NCI-H1694 (cell line): ENCODE data around the gene TUBGCP4.

ENCODE experiments used
- DNase-seq: peaks from one replicate; lab custom pipeline; 2025; lab: John Stamatoyannopoulos, UW

Gene TUBGCP4

DNA sequence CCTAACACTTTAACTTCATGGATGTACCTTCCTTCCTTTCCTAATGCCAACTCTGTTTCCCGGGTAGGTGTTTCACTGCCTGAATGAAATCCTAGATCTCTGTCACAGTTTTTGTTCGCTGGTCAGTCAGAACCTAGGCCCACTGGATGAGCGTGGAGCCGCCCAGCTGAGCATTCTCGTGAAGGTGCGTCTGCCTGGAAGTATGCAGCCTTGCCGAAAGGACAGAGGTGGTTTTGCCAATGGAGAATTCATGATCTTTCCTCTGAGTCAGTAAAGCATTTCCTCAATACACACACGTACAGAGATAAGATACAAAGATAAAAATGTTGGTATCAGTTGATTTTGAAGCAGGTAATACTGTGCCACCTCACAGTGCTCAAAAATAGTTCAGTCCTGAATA is 32.7 kb downstream of the TUBGCP4 start:
- DNase-seq, result no peak

DNA sequence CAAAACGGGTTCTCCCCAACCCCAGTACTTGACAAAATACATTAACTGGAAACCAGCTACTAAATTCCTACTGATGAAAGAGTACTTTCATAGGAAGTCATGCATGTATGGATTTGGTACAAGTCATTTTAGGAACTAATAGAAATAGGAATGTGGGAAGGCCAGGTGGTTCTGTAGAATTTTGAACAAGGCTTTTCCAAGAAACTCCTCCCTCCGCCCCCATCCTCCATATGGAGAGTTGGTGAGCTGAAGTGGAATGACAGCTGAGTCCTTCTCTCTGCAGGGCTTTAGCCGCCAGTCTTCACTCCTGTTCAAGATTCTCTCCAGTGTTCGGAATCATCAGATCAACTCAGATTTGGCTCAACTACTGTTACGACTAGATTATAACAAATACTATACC is 33.2 kb downstream of the TUBGCP4 start:
- DNase-seq, result no peak

DNA sequence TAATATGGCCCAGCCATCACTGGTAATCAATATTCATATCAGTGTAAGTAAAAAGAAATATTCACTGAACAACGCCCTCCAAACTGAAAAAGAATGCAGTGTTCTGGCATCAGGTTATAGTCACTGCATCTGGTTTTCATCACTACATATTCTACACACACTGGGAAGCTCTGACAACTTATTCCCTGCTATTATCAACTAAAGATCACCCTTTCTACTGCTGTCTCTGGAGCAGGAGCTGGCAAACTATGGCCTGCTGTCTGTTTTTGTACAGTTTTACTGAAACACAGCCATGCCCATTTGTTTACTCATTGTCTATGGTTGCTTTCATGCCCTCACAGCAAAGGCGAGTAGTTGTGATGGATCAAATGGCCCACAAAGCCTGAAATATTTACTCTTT is 35.3 kb downstream of the TUBGCP4 start:
- no peak for DNase-seq

DNA sequence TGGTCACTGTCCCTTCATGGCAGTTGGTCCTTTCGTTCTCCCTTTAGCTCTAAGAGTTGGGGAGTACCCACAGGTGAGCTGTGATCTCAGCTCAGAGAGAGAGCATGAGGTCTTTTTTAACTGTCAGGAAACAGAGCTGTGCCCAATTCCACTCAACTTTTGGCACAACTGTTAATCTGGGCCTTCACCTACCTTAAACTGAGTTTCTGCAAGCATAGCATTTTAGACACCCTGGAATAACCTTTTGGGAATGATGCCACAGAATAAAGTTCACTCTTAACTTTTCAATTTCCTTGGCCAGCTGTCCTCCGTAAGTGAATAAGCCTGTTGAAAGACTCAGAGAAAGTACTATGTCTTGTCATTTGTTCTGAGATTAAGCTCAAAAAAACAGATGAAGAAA is 35.9 kb downstream of the TUBGCP4 start:
- no peak for DNase-seq

DNA sequence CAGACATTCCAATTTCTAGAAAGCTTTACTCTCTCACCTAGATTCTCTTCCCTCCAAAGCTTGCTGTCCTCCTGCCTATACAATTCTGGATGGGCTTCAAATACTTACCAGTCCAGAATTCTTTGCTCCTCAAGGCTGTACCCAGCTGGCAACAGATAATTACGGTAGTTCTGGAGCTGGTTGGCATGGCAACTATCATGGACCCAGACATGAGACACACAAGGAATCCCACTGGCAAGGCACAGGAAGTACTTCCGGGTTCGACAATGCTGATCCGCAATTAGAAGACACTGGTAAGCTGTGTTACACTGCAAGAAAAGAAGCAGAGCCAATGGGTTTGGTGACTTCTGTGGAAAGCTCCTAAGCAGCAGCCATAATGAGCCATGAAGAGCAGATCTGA is 37.9 kb downstream of the TUBGCP4 start:
- no peak for DNase-seq

DNA sequence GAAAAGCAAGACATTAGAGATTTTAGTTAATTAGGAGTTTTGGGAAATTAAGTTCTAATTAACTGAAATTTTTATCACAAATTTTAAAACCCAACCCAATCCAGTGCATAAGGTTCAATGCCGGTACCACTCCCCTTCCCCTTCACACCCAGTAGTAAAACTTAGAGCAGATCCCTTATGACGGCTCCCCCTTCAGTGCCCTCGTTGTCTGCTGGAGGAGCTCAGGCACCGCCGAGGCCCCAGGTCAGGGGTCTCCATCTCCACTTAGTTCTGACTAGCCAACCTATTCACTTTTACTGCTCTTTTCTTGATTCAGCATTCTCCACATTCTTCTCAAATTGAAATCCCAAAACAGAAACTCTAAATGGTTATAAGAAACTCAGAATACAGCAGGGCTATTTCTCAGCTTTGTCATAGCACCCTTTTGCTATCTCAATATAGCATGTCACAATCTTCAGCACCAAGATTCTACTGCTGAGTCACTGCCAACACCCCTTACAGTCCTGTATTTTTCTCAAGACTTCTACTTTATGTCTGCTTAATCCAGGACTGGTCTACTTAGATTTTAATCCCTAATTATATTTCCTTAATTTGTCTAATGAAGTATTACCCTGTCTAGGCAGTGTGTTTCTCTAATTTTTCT is 39.8 kb downstream of the TUBGCP4 start:
- DNase-seq, result no peak

DNA sequence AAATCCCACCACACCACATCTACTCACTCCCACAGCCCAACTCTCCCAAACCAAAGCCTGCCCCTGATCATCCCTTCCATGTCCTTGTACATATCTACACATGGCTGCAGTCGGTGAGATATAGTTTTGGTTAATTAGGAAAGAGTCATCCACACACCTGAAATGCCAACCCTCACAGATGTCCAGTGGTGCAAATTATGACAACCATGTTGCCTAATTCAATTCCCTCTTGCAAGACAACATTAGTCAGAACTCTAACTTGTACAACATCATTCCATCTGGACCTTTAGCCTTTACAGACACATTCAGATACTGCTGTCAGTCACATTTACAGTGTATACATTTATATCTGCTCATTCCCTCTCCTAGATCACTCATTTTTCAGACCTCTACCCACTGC is 41.2 kb downstream of the TUBGCP4 start:
- no peak for DNase-seq

DNA sequence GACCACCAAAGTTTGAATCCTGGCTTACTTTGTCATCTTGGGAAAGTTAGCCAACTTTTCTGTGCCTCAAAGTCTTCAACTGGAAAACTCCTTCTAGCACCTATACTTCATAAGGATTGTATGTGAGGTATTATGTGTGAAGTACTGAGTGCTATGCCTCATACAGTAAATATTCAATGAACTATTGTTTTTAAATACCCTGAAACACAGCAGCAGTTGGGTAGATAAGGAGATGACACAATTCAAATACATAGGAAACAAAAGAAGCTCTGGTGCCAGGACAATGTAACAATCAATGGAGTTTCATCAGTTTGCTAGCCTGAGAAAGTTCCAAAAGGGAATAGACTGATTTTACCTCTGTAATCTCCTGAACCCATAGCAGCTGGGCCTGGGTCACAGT is 43.3 kb downstream of the TUBGCP4 start:
- DNase-seq, result no peak

DNA sequence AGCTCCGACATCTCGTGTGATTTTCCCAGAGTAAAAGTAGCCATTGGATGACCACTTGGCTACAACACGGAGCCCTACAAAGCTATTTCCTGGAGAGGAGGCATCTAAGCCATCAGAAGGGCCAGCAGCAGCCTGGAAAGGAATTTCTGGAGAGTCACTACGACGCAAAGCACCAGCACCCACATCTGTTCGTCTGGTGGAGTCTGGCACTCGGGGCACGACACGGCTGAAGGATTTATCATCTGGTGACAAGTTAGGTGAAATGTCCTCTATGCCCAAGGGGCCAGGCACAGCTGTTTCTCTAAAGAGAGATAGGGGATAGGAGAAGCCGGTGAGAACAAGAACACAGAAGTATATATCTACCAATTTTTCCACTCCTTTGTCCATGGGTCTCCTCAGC is 49.5 kb downstream of the TUBGCP4 start:
- no peak for DNase-seq

DNA sequence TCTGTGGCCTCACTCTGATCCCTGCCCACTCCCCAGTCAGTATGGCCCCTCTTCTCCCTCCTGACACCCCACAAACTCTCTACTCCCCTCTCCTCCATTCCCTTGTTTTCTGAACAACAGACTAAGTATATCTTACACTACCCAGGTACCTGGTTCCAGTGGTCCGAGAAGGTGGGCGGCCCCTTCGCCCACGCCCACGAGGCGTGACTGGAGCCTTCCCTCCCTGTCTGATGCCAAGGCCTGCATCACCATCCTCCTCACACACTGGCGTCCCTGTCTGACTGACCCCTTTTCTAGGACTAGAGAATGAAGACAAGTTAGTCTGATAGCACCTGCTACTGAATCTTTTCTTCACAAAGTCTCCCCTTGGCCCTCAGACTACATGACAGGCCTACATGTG is 50.0 kb downstream of the TUBGCP4 start:
- no peak for DNase-seq

DNA sequence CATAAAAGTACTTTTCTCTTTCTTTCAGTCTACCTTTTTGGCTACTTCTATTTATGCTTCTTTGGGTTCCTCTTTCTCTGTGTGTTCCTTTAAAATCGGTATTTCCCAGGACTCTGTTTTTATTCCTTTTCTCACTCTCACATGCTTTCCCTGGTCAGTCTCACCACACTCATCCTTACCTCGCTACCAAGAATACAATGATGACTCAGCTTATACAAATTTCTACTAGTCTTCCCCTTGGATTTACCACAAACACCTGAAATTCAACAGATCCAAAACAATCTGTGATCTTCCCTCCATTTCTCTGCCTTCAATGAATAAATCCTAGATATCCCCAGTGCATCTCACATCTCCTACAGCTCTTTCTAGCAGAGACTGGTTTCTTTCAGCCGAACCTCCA is 52.9 kb downstream of the TUBGCP4 start:
- no peak for DNase-seq

DNA sequence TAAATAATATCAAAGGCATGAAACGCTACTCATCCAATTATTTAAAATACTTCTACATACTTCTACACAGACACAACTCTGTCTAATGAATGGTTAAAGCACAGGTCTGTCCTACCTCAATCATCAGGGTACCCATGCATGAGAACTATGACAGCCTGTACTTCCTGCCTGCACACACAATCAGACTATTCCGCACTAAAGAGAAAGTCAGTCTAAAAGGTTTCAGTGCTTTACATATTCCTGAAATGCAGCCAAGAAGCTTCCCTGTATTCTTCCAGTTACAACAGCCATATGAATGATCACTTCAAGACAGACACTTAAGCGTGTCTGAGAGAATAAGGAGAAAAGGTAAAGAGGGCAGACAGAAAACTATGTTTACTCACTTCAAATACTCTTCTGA is 58.8 kb downstream of the TUBGCP4 start:
- DNase-seq, result no peak

DNA sequence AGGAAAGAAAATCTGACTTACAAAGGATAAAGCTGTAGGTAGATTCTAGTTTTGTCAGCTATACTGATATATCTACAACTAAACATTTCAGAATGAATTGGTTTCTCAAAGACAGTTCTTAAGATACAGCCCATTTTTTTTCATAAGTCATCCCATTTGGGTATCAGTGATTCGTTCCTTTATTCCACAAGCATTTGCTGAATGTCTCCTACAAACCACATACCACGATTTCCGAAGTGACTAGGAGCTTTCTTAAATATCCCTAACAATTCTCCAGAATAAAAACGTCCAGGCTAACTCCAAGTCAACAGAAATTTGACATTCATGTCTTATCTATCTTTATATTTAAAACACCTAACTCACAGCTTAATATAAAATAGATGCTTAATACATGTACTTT is 62.3 kb downstream of the TUBGCP4 start:
- no peak for DNase-seq

DNA sequence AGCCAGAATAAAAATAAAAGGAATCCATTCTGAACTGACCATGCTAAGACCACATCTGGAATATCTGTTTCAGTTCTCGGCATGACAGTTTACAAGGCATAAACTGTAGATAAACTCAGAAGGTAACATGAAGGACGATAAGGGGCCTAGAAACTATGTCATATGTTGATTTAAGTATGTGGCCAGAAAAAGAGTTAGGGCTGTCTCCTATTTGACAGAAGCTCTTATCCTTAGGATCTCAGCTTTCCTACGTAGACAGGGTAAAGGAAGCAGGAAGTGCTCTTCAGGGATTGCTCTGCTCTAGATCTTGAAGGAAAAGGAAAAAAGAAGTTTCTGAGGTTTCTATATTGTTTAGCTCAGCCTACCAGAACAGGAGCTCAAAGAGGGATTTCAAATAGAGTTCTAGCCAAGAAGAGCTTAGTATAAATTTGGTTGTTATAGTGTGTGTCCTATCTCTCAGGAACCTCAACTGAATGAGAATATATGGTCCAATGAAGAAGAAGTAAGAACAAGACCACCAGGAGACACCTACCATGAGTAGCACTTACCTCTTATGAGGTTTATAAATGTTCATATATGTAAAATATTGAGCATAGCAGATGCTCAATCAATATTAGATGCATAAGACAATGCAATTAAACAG is 62.9 kb downstream of the TUBGCP4 start:
- no peak for DNase-seq

DNA sequence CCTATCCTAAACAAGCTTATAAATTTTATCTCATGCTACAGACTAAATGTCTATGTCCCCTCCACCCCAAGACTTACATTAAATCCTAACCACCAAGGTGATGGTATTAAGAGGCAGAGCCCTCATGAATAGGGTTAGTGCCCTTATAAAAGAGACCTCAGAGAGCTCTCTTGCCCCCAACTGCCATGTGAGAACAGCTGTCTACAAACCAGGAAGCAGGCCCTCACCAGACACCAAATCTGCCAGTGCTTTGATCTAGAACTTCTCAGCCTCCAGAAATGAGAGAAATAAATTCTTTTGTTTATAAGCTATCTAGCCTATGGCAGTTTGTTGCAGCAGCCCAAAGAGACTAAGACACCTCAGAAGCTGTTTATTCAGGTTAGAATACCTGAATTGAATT is 63.5 kb downstream of the TUBGCP4 start:
- DNase-seq, result no peak

DNA sequence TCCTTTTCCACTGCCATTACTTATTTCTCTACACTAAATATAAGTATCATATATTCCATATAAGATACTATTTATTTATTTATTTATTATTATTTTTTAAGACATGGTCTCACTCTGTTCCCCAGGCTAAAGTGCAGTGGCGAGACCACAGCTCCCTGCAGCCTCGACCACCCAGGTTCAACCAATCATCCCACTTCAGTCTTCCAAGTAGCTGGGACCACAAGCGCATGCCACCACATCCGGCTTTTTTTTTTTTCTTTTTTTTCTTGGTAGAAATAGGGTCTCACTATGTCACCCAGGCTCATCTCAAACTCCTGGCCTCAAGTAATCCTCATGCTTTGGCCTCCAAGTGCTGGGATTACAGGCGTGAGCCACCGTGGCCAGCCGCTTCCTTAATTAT is 65.5 kb downstream of the TUBGCP4 start:
- no peak for DNase-seq

DNA sequence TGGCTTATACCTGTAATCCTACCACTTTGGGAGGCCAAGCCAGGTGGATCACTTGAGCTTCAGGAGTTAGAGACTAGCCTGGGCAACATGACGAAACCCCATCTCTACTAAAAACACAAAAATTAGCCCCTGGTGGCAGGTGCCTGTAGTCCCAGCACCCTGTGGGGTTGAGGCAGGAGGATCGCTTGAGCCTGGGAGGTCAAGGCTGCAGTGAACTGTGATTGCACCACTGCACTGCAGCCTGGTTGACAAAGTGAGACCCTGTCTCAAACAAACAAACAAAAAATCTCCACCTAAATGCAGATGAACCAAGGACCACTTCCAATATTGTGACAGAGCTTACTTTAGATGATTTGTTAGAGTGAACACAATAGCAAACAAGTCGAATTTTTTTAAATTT is 68.4 kb downstream of the TUBGCP4 start:
- no peak for DNase-seq

DNA sequence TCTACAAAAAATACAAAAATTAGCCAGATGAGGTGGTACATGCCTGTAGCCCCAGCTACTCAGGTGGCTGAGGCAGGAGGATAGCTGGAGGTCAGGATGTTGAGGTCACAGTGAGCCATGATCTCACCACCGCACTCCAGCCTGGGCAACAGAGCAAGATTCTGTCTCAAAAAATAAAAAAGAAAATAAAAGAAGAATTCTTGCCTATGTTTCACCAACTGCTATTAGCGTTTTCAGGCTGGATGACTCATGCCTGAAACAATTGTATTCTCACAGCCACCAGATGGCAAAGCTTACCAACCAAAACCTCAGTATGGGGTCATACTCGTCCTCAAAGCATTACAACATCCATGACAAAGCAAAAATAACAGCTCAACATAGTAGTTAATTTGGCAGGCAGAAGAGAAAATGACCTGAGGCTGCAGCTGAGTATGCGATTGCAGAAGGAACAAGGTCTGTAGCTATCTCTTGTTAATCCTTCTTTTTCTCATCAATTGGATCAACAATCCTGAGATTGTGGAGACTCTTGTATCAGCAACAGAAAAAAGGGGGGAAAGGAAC is 69.9 kb downstream of the TUBGCP4 start:
- DNase-seq, result peak; percentile 71

DNA sequence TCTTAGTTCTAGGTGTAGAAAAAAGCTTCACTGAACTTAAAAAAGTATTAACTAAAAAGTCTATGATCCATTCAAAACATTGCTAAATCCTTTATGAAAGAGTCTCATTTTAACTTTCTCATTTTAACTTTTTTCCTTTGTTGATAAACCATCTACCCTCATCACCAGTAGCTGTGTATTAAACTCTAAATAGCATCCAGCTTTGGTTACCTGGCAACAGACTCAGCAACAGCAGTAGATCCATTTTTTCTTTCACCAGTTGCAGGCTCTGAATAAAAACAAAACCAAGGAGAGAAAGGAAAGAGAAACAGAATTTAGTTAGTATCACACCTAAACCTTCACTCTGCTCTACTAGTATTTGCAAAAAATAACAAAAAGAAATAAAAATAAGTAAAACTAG is 70.4 kb downstream of the TUBGCP4 start:
- peak; percentile 41 for DNase-seq

DNA sequence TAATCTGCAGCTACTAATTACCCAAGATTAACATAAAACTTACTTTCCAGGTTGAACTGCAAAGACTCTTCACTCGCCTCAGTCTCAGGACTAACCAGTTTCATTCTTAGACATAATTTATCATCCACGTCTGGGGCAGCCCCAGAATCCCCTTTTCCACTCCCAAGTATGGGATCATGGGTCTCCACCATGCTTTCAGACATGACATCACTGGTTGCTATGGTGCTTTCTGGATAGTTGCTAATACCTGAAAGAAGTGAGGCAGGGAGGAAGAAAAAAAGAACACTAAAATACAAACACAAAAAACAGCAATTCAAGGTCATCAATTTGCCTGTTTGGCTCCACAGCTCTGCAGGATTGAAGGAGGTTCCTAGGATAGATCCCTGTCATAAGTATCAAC is 75.4 kb downstream of the TUBGCP4 start:
- DNase-seq, result no peak

DNA sequence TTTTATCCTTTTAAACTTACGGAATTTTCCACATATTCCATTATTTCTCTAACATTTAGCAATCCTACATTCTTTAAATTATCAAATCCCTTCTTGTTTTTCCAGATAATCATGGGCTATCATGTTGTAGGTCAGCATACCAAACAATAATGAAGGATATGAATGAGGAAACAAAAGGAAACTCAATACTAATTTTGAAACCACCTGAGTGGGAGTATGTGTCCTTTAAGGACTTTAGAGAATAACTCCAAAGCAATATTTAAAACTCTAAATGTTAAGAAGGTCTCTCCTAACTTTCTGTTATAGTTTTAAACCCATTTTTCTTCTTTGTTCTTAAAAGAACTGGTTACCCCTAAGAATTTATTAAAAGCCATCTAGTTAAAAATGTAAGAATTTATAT is 79.1 kb downstream of the TUBGCP4 start:
- no peak for DNase-seq
